Left renal cortex interstitium (tissue), 4 donors: ENCODE data around the gene PITPNM3. TPM values are rescaled to one million over a fixed set of nuclear protein-coding genes. Genes with fewer than 3 reads are reported as not detected.
"Not testable (repeated sequence)": the region's sequence is repeated elsewhere in the genome, so short reads cannot be mapped to it uniquely, and the experiment has no call there.

Source experiments
- DNase-seq, 4 donors: peaks; one replicate each; pipeline ENCODE4 v3.0.0-alpha.2; 2013; ENCODE audit warnings: low read depth in 4 of 4, low spot score in 2 of 4, missing footprints in 1 of 4
- polyA plus RNA-seq, 4 donors: library from polyadenylated mRNA; unstranded; fragments of 120-200 nt; gene quantifications; one replicate each; pipeline ENCODE4 v1.2.1, GENCODE V29; 2013; ENCODE audit not compliant: insufficient read length in 4 of 4

The PITPNM3 gene
- polyA plus RNA-seq = 10 to 100 TPM in 2 of 4 donors, 1 to 10 TPM in 2; 8.3 to 11.6 (median 10.0) TPM

DNA sequence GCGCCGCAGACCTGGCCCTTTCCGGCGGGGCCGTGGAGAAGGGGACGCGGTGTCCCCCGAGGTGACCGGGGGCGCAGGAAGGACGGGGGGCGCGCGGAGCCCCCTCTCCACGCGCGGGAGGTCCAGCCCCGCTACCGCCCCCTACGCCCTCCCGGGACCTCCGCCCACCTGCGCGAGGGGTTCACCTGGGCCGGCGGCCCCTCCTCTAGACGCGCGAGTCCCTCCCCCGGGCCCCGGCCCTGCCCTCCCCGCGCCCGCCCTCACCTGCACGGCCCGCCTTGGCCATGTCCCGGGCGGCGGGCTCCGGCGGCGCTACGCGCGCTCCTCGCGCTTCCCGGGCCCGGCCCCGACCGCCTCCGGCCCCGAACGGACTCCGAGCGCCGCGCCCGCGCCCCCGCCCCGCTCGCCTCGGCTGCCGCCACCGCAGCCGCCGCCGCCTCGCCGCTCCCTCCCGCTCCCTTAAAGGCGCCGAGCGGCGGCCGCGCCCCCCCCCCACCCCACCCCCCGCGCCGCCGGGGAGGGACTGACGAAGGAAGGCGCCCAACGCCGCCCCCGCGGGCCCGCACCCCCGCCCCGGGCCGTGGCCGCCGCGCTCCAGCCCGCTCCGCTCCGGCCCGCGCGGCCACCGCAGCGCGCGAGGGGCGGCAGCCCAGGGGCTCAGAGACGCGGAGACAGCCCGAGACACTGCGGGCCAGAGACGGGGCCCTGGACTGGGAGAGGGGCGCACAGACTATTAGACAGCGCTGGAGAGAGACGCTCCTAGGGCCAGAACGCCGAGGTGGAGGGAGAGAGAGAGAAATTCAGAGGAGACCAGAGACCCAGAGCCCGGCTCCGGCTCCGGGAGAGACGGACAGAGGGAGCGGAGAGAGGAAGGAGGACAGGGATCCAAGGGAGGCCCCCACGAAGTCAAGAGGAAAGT lies at the start of gene PITPNM3:
Gene PITPNM3, minus strand, starts transcription at position 435 of the 919 bp plus-strand sequence. Its CDS starts 149 bp downstream, at position 286.
- DNase-seq = no peak

DNA sequence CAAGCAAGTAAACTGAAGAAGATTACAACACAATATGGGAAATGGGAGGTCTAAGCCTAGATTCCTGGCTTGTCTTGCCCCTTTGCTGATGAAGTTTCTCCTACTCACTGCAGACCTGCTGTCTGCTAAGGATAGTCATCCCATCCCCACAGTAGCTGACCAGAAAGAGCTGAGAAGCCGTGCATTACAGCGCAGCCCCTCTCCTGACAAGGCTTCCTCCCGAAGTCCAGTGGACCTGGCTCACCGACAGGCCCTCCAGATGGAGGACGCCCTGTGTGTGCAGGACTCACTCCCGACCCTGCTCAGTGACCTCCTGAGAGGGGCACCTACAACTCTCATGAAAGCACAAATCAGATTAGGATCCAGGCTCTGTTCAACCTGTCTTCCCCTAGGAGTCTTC lies 48.8 kb upstream of the PITPNM3 start:
- DNase-seq = no peak

DNA sequence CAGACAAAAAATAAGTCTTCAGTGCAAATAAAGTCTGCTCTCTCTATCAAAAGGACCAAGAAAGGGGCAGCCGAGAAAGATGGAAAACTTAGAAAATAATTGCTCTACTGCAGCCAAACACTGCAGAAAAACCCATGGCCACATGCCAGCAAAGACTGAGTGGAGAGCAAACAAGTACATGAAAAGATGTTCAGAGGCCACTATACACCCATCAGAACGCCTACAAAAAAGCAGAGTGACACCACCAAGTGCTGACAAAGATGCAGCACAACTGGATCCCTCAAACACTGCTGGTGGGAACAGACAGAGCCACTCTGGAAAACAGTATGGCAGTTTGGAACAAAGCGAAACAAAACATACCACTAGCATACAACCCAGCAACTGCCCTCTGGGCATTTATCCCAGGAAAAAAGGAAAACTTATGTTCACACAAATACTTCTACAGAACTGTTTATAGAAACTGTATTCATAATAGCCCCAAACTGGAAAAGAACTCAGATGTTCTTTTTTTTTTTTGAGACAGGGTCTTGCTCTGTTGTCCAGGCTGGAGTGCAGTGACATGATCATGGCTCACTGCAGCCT lies 47.5 kb upstream of the PITPNM3 start:
- peak in 1 of 4 donors; percentile 16 for DNase-seq

GRCh38 chr17:6602141-6602540 lies 45.8 kb upstream of the PITPNM3 start:
- DNase-seq = no peak

DNA sequence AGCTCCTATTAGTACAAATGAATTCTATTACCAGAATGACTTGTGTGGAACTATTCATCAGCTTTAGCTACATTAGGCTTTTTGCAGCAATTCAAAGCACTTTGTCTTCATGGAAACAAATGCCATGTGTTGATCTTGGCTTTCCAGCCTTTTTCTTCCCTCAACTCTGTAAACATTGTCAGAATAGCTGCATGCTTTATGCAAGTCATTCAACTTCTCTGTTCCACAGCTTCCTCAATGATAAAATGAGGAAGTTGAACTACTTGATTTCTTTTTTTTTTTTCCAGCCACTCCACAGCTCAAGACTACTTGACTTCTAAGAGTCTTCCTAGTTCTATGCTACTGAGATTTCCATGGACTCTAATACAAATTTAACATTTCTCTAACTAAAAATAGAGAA lies 43.0 kb upstream of the PITPNM3 start:
- DNase-seq = no peak

DNA sequence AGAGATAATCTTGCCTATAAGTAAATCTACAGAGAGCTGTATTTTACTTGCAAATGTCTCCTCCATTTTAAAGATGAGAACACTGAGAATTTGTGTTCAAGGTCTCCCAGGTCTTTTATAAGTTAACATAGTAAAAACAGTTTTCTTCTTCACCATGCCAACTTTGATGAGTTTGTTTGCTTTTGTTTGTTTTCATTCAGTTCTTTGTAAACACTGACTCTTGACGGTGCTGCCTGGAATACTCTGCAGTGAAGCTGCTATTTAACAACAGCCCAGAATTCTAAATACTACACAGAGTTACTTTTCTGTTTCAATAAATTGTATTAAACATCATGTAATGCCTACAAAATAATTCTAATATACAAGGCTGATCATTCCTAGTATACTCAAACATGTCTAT lies 41.4 kb upstream of the PITPNM3 start:
- no peak for DNase-seq

- no peak for DNase-seq
These were observed 40.6 kb upstream of the PITPNM3 start for GRCh38 chr17:6596941-6597340.

- DNase-seq = no peak
These were observed 40.2 kb upstream of the PITPNM3 start for GRCh38 chr17:6596511-6596910.

- no peak for DNase-seq
These were observed 39.7 kb upstream of the PITPNM3 start for GRCh38 chr17:6596081-6596480.

DNA sequence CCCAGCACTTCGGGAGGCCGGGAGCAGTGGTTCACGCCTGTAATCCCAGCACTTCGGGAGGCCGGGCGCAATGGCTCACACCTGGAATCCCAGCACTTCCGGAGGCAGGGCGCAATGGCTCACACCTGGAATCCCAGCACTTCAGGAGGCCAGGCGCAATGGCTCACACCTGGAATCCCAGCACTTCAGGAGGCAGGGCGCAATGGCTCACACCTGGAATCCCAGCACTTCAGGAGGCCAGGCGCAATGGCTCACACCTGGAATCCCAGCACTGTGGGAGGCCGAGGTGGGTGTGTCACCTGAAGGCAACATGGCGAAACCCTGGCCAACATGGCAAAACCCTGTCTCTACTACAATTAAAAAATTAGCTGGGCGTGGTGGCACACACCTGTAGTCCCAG lies 37.0 kb upstream of the PITPNM3 start:
- DNase-seq = not testable (repeated sequence)

DNA sequence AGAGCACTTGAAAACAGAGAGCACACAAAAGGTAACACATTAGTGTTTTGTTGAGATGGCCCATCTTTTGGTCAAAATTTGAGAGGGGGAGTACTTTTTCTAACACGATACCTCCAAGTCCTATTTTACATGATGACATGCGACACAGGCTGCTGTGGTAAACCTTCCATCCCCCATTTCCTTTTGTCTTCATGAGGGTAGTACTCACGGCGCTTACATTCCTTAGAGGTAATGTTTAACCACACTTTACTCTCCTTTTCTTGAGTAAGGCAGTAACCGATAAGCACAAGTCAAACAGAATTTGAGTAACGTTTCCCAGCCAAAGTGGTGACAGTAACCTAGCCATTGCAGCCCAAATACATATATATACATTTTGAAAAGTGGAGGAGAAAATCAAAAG lies 35.8 kb upstream of the PITPNM3 start:
- no peak for DNase-seq

- DNase-seq = no peak
These were observed 35.3 kb upstream of the PITPNM3 start for GRCh38 chr17:6591599-6592158.

DNA sequence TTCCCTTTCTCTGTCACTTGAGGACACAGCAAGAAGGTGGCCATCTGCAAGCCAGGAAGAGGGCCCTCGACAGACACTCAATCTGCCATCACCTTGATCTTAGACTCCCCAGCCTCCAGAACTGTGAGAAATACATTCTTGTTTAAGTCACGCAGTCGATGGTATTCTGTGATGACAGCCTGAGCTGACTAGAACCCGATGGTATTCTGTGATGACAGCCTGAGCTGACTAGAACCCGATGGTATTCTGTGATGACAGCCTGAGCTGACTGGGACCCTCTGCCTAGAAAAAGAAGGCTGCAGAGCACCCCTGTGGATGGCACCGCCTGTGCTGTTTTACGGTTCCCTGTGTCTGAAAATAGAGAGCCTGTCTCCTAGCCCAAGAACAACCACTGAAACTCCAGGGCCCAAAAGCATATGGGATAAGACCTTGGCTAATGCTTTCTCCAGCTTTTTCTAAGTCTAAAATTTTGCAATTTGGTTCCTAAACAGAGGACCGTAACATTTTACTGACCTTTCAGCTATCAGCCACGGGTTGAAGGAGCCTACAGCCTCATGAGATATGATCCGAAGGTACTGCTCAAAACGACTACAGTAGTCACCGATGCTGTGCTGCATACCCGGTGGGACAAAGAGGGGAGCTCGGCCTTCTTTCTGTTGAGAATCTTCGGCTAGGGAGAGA lies 33.1 kb upstream of the PITPNM3 start:
- no peak for DNase-seq

GRCh38 chr17:6588165-6588564 lies 31.8 kb upstream of the PITPNM3 start:
- no peak for DNase-seq

DNA sequence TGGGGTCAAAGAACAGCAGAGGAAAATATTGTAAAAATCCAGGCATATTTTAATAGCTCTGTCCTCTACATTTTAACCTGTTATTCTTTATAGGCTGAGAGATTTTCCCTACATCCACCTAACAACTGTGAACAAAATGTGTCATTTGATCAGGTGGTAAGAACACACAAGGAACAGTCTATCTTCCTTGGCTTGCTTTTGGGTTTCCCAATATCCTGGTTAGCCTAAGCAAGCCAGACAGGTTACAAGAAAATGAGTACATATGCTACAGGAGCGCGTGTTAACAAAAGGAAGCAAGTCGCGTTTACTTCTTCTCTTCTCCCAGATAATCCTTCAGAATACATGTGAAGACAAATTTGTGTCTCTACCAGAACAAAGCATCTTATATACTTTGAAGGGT lies 31.0 kb upstream of the PITPNM3 start:
- DNase-seq = no peak

GRCh38 chr17:6583411-6583810 lies 27.1 kb upstream of the PITPNM3 start:
- DNase-seq = no peak

DNA sequence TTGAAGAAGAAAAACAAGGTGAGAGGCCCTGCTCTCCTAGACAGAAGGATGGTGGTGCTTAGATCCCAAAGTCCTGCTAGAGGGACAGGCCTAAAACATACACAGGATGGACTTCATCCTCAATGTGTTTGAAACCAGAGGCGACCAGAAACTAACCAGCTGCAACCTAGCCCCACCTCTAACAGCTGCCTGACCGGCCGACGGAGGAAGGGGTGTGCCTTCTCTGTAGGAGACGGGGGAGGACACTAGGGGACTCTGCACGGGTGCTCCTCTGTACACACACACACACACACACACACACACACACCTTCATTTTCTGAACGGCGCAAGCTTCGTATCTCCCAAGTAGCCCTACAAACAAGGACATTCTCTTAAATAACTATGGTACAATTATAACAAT lies 24.3 kb upstream of the PITPNM3 start:
- DNase-seq = no peak

DNA sequence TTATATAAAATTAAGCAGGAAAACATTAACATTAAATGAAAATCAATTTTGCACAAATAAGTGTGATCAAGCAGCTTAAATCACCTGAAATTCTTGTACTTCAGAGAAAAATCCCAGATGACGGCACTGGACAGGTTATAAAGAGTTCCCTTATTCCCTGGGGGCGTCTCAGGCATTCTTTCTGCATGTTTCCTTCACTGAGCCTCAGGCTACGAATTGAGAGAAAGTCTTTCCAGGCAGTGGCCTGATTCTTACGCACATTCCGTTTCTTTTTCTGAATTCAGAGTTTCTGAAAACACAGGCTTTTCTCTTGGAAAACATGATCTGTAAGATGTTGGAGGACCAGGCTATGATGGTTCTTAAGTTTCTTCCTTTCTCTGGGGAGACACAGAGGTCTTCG lies 22.1 kb upstream of the PITPNM3 start:
- DNase-seq = no peak

GRCh38 chr17:6577686-6578263 lies 21.4 kb upstream of the PITPNM3 start:
- no peak for DNase-seq

DNA sequence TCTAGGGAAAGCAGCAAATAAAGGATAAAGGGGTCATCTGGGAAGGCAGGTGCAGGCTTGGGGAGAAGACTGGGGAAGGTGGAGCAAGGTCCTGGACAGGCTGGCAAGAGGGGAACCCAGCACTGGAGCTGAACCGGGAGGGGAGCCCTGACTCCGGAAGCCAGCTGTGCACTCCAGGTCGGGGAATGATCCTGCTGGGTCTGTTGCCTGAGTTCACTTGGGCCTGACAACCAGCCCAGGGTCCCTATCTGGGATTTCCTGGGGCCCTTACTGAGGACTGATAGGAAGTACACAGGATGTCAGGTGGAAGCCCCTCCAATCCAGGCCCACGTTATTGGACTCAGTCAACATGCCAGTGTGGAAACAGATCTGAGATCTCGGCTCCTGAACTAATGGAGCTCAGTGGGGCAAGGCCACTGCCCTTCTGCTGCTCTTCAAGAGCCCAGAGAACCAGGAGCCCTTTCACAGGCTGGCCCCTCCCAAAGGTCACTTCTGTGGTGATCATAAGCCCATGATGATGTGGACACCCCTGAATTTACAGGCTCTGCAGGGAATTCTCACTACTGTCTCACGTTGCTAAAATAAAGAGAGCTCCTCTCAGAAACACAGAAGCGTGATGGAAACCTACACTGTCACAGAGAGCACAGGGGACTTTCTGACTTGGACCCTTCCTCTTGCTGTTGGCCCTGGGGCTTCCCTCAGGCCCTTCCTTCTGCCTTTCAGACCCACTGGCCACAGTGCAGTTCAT lies 19.9 kb upstream of the PITPNM3 start:
- DNase-seq = no peak
